GM21723 (cell line): ENCODE results near the gene TMEM223.
"Not testable (repeated sequence)": the region's sequence is repeated elsewhere in the genome, so short reads cannot be mapped to it uniquely, and the experiment has no call there.

Experiments used
- ATAC-seq: cut with Tn5 transposase; IDR thresholded peaks from one replicate; pipeline ENCODE4 v1.9.1; 2021; ENCODE audit warnings: mild to moderate bottlenecking, moderate library complexity; ENCODE audit not compliant: unreplicated experiment

TMEM223 gene, protein sequence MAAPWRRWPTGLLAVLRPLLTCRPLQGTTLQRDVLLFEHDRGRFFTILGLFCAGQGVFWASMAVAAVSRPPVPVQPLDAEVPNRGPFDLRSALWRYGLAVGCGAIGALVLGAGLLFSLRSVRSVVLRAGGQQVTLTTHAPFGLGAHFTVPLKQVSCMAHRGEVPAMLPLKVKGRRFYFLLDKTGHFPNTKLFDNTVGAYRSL

DNA sequence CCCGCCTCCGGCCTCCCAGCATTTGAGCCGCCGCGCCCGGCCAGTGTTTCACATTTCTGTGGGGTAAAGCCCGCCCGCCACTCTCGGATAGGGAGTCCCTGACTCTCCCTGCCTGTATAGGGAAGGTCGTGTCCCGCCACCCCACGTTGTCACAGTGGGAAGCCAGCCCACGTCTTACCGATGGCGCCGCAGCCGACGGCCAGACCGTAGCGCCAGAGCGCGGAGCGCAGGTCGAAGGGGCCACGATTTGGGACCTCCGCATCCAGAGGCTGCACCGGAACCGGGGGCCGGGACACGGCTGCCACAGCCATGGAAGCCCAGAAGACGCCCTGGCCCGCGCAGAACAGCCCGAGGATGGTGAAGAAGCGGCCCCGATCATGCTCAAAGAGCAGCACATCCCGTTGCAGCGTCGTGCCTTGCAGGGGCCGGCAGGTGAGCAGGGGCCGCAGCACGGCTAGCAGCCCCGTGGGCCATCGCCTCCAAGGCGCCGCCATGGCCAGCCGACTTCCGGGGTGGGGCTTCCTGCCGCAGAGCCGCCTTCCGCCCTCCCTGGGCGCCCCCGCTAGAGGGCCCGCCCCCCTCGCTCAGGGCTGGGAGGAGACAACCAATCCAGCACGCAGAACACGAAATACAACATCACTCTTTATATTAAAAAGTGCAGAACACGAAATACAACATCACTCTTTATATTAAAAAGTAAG lies at the start of gene TMEM223:
TSS of gene TMEM223 (minus strand) at position 506 of the 701 bp plus-strand sequence. CDS start at position 494, 12 bp downstream.
- peak; percentile 62 for ATAC-seq

DNA sequence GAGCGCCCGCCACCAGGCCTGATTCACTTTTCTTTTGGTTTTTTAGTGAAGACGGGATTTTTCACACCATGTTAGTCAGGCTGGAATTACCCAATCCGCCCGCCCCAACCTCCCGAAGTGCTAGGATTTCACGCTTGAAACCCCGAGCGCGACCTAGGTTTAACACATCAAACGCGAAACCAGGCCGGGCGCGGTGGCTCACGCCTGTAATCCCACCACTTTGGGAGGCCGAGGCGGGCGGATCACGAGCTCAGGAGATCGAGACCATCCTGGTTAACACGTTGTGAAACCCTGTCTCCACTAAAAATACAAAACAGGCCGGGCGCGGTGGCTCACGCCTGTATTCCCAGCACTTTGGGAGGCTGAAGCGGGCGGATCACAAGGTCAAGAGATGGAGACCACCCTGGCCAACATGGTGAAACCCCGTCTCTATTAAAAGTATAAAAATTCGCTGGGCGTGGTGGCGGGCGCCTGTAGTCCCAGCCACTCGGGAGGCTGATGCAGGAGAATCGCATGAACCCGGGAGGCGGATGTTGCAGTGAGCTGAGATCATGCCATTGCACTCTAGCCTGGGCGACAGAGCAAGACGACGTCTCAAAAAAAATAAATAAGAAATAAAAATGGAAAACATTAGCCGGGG lies 49.0 kb upstream of the TMEM223 start:
- ATAC-seq, result not testable (repeated sequence)

DNA sequence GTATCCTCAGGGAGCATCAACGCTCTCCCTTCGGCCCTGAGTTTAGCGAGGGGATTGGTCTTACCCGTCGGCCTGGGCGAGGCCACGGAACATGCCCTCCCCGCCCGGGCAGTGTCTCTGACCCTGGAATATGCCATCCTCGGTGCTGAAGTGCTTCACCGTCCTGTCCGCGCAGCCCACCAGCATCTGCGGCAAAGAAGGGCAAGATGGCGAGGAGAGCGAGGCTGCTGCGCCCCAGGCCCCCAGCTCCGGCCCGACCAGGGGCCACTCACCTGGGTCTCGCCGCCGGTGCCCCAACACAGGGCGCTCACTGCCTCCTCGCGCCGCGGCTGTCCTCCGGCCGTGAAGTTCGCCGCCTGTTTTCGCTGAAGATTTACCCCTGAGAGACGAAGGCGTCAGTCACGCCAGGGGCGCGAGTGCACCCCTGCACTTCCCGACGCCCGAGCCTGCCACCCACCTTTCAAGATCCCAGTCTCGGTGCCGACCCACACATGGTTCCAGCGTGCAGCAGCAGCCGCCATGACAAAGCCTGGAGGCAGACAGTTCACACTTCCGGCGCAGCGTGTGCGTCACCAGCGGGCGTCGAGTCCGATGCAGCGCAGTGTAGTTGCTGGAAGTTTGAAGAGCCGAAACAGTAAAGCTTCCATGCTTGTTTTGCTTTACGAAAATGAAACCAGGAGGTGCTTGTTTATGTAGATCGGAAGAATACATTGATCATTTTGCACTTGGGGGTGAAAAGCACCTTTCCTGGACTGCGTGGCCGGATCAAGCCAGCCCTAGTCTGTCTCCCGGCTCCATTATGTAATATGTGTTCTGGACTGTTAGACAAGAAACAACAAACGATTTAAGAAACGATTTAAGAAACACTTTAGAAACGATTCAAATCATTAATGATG lies 47.5 kb upstream of the TMEM223 start, which contains the start of gene WDR74:
TSS of gene WDR74 (minus strand) at position 541 of the 896 bp plus-strand sequence. CDS start at position 521, 20 bp downstream.
- ATAC-seq, result peak; percentile 61

DNA sequence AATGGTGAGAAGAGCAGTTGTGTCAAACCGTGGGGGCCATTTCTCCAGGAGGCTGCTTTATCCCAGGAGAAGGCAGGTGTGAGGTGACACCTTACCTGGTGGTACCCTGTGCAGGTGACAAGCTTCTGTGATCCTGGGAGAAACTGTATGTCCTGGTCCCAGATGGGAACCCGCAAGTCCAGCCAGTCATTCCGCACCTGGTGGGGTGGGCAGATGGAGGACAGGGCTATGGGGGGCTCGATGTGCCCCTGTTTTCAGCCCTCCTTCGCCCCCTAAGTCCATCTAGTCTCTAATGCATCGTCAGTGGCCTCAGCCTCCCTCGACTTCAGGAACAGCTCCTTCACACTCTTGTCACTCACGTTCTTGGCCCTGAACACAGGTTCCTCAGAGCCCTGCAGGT lies 43.5 kb upstream of the TMEM223 start:
- ATAC-seq, result no peak

DNA sequence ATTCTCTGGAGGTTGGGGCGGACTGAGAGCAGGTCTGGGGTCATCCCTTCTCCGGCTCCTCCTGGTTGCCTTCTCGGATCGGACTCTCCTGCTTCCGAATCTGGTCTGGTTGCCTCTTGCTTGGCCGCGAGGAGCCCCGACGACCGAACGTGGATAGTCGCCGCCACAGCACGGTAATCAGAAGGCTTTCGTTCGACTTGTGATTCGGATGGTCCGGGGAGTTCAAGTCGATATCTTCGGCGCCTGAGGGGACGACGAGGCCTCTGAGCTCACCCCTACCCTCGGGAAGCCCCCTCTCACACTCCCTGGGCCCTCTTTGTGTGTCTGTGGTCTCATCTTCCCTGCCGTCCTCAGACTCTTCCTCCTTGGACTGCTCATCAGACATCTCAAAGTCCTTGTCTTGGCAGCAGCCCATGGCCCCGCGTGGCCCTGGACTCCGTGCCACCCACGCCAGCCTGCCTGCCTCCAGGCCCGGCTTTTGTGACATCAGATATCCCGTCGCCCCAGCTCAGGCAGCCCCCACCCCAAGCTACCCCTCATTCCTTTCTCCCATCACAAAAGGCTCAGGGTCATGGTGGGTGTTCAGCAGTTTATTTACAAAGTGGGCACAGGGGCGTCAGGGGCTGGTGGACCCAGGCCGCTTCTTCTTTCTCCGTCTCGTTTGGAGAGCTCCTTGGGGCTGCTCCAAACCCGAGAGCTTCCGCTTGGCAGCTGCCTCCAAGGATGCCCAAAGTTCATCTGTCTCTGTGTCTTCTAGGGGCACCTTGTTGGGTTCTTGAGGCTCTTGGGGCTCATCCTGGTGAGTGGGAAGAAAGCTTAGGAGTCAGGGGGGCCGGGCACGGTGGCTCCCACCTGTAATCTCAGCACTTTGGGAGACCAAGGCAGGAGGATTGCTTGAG lies 40.8 kb upstream of the TMEM223 start, which contains the start of gene TEX54:
TSS of gene TEX54 (minus strand) at position 506 of the 899 bp plus-strand sequence.
- ATAC-seq, result peak; percentile 13

DNA sequence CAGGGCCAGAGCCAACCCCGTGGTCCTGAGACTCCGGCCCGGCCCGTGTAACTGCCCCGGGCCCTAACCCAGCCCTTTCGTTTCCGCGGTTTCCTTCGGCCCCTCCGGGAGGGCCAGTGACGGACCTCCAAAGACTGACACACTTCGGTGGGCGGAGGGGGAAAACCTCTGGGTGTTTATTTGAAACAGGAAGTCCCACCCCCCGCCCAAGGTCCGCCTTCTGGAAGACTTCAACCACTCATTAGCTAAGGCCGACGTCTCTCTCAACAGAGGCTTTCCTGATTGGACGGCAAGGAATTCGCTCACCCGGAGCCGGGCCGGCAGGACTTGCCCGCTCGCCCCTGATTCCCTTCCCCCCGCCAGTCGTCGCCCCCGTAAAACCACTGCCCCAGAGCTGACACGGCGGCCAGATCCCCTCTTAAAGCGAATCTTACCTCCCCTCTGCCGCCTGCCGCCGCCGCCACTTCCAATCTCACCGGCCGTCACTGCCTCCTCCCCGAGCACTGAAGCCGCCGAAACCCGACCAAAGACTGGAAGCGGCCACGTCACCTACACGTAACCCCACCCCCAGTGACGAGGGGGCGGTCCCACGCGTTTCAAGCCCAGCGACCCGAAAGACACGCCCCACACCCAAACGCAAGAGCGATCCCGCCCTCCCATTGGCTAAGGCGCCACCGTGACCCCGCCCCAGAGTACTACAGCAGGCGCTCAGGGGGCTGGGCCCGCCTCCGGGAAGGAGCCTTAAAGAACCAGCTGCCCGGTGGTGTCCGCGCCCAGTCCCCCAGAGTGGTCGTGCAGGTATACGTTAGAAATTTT lies 39.9 kb upstream of the TMEM223 start, which contains the start of gene STX5:
TSS of gene STX5 (minus strand) at position 532 of the 816 bp plus-strand sequence. CDS start 808 bp downstream, outside the sequence.
- ATAC-seq, result peak; percentile 73

DNA sequence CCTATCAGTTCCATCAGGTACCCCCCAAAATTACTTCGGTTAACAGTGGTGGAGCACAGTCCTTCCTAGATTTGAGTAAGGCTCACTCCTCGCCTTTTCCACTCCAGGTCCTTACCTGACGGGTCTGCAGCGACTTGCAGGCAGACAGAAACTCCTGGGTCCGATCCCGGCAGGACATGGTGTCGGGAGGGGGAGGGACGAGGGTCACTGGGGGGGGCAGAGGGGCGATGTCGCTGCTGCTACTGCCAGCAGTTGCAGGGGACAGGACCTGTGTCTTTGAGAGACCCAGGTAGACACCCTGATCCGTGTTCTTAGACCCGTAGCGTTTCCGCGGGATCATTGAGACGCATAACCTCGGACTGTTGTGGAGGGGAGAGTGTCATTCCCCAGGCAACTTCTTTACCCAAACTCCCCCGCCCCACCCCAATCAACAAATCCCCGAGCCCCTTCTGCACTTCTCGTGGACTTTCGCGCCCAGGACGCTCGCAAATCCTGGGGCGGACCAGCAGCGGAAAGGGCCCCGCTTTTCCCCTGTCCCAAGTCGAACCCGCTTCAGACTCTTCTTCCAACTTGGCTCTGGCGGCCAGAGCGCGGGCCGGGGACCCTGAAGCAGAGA lies 39.2 kb upstream of the TMEM223 start:
- no peak for ATAC-seq

DNA sequence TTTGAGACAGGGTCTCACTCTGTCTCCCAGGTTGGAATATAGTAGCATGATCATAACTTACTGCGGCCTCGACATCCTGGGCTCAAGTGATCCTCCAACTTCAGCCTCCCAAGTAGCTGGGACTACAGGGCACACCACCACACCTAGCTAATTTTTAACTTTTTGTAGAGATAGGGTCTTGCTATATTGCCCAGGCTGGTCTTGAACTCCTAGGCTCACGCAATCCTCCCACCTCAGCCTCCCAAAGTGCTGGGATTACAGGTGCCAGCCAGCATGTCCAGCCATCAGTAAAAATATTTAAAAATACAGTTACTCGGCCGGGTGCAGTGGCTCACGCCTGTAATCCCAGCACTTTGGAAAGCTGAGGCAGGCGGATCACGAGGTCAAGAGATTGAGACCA lies 36.3 kb upstream of the TMEM223 start:
- ATAC-seq, result not testable (repeated sequence)

DNA sequence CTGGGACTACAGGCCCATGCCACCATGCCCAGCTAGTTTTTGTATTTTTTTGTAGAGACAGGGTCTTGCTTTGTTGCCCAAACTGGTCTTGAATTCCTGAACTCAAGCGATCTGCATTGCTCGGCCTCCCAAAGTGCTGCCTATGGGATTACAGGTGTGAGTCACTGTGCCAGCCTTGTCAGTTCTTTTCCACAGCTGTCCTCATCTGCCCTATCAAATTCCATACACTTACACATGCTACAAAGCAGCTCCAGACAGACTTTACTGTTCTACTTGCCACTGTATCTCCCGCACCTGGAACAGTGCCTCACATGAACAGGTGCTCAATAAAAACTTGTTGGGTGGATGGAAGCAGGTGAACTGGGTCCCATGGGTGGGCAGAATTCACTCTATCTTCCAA lies 31.9 kb upstream of the TMEM223 start:
- ATAC-seq, result no peak

DNA sequence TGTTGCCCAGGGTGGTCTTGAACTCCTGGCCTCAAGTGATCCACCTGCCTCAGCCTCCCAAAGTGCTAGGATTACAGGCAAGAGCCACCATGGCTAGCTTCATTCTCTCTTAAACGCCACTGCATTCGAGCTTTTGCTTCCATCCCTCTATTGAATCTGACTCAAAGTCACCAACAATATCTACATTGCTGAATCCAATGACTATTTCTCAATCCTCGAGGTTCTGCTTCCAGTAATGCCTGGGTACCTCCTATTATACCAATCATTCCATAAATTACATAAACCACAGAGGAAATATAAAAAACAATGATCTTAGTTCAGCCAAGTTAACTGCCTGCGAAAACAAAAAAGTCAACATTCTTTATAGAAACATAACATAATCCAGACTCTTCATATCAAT lies 25.3 kb upstream of the TMEM223 start:
- ATAC-seq, result no peak

DNA sequence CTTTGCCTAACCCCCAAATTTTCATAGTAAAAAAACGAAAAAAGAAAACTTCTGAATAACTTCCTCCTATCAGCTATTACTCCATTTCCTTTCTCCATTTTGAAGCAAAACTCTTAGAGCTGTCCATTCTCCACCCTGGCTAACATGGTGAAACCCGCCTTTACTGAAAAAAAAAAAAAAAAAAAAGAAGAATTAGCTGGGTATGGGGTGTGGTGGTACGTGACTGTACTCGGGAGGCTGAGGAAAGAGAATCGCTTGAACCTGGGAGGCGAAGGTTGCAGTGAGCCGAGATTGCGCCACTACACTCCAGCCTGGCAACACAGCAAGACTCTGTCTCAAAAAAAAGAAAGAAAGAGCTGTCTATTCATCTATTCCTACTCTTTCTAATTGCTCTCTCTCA lies 24.8 kb upstream of the TMEM223 start:
- no peak for ATAC-seq

DNA sequence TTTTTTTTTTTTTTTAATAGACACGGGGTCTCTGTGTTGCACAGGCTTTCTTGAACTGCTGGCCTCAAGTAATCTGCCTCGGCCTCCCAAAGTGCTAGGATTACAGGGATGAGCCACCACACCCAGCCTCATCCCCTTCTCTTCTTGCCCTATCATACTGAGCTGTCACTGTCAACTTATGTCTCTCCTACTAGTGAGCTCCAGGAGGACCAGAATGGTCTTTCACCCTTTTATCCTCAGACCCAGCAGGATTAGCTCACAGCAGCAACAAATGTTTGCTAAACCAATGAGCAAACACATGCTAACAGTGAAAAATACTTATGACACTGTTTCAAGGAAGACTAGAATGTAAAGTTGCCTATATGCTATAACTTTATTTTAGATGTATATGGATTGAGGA lies 19.9 kb upstream of the TMEM223 start:
- ATAC-seq, result no peak

DNA sequence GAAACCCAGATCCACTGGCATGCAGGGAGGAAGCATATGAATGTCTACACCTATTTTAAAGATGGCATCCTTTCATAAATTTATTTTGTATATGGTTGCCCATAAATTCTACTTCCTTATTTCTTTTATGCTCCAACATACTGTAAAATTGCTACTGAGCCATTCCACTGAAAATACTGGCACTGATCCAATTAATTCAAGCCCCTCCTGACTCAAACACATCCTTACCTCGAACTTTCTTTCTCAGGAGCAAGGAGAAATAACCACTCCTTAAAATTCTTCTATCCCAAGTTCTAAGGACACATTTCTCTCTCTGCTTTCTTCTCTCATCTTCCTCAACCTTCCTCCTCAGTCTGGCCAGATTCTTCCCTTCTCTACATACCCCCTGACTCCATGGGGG lies 18.9 kb upstream of the TMEM223 start:
- no peak for ATAC-seq

DNA sequence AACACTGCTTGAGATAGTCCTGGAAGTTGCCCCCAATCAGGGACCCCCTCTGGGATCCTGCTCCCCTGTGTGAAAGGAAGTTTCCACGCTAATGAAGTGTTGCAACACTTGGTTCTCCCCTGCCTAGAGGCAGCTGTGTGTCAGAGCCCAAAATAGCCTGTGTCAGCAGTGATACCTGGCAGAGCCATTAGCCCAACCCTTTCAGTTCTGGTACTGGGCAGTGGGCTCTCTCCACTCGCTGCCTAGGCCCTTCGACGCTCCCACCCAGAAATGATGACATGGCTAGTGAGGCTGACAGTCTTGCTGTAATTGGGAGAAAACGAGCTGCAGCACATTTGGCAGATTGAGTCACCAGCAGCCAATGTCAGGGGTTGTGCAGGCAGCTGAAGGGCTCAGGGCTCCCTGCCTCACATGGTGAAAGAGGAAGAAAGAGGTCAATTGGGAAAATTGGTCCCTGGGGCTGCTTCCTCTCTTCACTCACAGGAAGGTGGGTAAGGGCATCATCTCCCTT lies 14.9 kb upstream of the TMEM223 start:
- no peak for ATAC-seq

DNA sequence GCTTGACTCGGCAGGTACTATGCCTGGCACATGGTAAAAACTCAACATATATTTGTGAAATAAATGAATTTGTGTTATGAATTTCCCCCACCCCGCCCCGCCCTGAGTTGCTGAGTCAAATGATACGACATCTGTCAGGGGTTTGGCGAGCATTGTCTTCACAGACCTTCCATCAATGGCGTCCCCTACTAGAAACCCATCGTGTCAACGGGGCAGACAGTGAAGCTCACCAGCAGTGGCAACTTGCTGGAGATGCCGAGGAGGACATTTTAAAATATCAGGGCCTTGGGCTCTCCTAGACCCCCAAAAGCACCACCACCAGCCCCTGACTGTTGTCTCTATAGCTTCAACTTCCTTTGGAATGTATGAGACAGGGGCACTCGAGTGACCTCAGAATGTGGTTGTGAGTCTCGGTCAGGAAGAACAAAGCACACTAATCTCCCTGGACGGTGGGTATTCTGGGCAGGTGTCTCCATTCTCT lies 14.2 kb upstream of the TMEM223 start:
- no peak for ATAC-seq

DNA sequence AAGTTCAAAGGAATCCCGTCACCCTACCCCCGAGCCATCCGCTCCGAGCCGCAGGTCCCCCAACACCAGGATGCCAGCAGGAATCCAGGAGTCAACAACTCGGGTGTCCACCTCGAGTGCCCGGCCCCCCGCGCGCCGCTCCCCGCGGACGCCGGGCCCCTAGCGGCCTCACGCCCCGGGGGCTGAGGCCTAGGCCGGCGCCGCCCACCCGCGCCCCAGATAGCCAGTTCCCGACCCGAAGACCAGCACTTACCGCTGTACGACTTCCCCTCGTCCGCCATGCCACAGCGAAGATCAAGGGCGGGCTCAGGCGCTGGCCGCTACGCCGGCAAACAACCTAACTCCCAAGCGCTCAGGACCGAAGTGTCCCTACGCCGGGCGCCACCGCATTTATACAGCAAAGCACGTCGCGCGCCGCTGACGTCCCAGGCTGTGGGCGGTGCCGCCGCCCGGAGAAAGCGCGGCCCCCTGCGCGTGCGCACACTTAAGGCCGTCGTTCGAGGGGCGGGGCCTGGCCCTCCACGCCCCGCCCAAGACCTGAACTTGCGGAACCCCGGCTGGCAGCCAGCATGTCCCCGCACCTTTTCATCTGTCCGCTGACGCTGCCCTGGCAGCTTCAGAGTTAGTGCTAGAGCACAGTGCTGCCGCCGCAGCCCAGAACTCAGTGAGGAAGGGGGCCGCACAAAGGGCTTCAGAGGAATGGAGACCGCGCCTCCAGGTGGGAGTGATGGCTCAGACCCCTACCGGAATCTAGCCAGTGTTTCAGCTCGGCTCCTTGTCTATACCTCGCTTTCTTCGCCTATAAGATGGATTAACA lies 13.5 kb upstream of the TMEM223 start, which contains the start of gene NXF1:
TSS of gene NXF1 (minus strand) at position 365 of the 817 bp plus-strand sequence. CDS start at position 281, 84 bp downstream.
- ATAC-seq, result peak; percentile 78
